ENCODE data around the gene XPO6.

DNA sequence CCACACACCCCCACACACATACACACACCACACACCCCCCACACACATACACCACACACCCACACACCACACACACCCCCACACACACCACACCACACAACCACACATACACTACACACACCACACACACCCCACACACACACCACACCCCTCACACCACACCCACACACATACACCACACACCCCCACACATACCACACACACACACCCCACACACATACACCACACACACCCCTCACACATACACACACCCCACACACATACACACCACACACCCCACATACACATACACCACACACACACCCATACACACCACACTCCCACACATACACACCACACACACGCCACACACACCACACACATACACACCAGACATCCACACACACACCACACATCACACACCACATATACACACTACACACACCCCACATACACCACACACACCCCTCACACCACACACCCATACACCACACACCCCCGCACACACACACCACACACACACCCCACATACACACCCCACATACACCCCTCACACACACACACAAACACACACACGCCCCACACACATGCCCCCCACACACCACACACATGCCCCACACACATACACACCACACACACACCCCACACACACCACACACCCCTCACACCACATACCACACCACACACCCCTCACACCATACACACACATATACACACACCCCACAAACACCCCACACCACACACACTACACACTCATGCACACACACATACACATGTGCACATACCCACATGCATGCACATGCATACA, 122.4 kb downstream of the XPO6 start:
- TF ChIP-seq POLR2AphosphoS5 (IDR thresholded peaks at IDR 0.05; ENCODE audit: low read depth, low read length) (peak; percentile 35; the same call in 1 of the 2 replicates), POLR2A (IDR thresholded peaks at IDR 0.05; ENCODE audit: low read depth, low read length) (no peak)
